ENCODE results near the gene TEX54. TPM values are rescaled to one million over a fixed set of nuclear protein-coding genes. Genes with fewer than 3 reads are reported as not detected.

The TEX54 gene
- total RNA-seq, 4 donors from 2014 or later, result not detected

- Histone ChIP-seq H3K27ac (no peak overlapping the region), H3K36me3 (peaks cover 0 to 83% (median 7%) of the 10 kb centered on the region in 3 donors), H3K4me3 (no peak overlapping the region), H3K9me3 (no peaks in the 10 kb centered on the region), H3K4me1 (no peaks in the 10 kb centered on the region), H3K27me3 (no peaks in the 10 kb centered on the region)
- 79 to 88% methylated on average over 8 of the region's 8 CpGs for WGBS, 2 donors
- DNase-seq (ENCODE audit: low spot score in 2 of 2), result no peak
- no peak for TF ChIP-seq EP300 (IDR thresholded peaks at IDR 0.05)
- TF ChIP-seq CTCF (IDR thresholded peaks at IDR 0.05), result no peak
- no peak for TF ChIP-seq POLR2A (IDR thresholded peaks at IDR 0.05)
Measured at GRCh38 chr11:62816557-62816956, 16.1 kb downstream of the TEX54 start.

GRCh38 chr11:62811659-62812058 lies 21.0 kb downstream of the TEX54 start:
- H3K4me3 ChIP-seq, result no peak overlapping the region
- TF ChIP-seq CTCF (IDR thresholded peaks at IDR 0.05), result no peak
- TF ChIP-seq EP300 (IDR thresholded peaks at IDR 0.05), result no peak
- TF ChIP-seq POLR2A (IDR thresholded peaks at IDR 0.05), result no peak
- no peak for DNase-seq (ENCODE audit: low spot score in 2 of 2)
- peaks cover 0 to 49% (median 4%) of the 10 kb centered on the region in 3 donors for H3K36me3 ChIP-seq
- peaks cover 0 to 4% (median 0%) of the 10 kb centered on the region in 4 donors for H3K4me1 ChIP-seq
- H3K27ac ChIP-seq, result no peak overlapping the region
- 73 to 89% methylated on average over 2 of the region's 2 CpGs for WGBS, 2 donors
- H3K27me3 ChIP-seq, result no peaks in the 10 kb centered on the region
- H3K9me3 ChIP-seq, result no peaks in the 10 kb centered on the region

- peaks cover 0 to 13% (median 4%) of the 10 kb centered on the region in 4 donors for H3K4me1 ChIP-seq
- 29 to 41% methylated on average over 1 of the region's 1 CpG for WGBS, 2 donors
- no peak for DNase-seq (ENCODE audit: low spot score in 2 of 2)
- TF ChIP-seq EP300 (IDR thresholded peaks at IDR 0.05), result no peak
- no peak for TF ChIP-seq CTCF (IDR thresholded peaks at IDR 0.05)
- no peak for TF ChIP-seq POLR2A (IDR thresholded peaks at IDR 0.05)
- no peaks in the 10 kb centered on the region for H3K27me3 ChIP-seq
- no peak overlapping the region for H3K27ac ChIP-seq
- H3K36me3 ChIP-seq, result peaks cover 0 to 39% (median under 1%) of the 10 kb centered on the region in 3 donors
- no peak overlapping the region for H3K4me3 ChIP-seq
- no peaks in the 10 kb centered on the region for H3K9me3 ChIP-seq
Measured at GRCh38 chr11:62810748-62811147, 21.9 kb downstream of the TEX54 start.

- 55 to 75% methylated on average over 4 to 5 of the region's 5 CpGs for WGBS, 2 donors
- Histone ChIP-seq H3K27ac (peak overlapping the region in 3 of 4 donors; percentile 92 to 95 (median 95)), H3K36me3 (peaks cover 0 to 31% (median 6%) of the 10 kb centered on the region in 3 donors), H3K4me3 (no peak overlapping the region), H3K9me3 (no peaks in the 10 kb centered on the region), H3K4me1 (peaks cover 0 to 39% (median 16%) of the 10 kb centered on the region in 4 donors), H3K27me3 (no peaks in the 10 kb centered on the region)
- DNase-seq (ENCODE audit: low spot score in 2 of 2), result peak in 1 of 2 donors; percentile 18
- TF ChIP-seq EP300 (IDR thresholded peaks at IDR 0.05) (no peak), POLR2A (IDR thresholded peaks at IDR 0.05) (no peak), CTCF (IDR thresholded peaks at IDR 0.05) (no peak)
Measured at GRCh38 chr11:62806611-62807121, 26.0 kb downstream of the TEX54 start.

- no peak for DNase-seq (ENCODE audit: low spot score in 2 of 2)
- TF ChIP-seq EP300 (IDR thresholded peaks at IDR 0.05) (no peak), CTCF (IDR thresholded peaks at IDR 0.05) (no peak), POLR2A (IDR thresholded peaks at IDR 0.05) (no peak)
- H3K27ac ChIP-seq, result peak overlapping the region; percentile 92 to 95 (median 94)
- no peaks in the 10 kb centered on the region for H3K9me3 ChIP-seq
- 26 to 30% methylated on average over 12 of the region's 12 CpGs for WGBS, 2 donors
- peak overlapping the region; percentile 61 to 98 (median 83) for H3K4me3 ChIP-seq
- H3K36me3 ChIP-seq, result peaks cover 0 to 38% (median 6%) of the 10 kb centered on the region in 3 donors
- H3K4me1 ChIP-seq, result peaks cover 0 to 39% (median 16%) of the 10 kb centered on the region in 4 donors
- H3K27me3 ChIP-seq, result no peaks in the 10 kb centered on the region
Measured at GRCh38 chr11:62805961-62806441, 26.6 kb downstream of the TEX54 start.
